ENCODE measurements around the gene COL4A5.

The COL4A5 gene

GRCh38 chrX:108671526-108671925 lies 231.9 kb downstream of the COL4A5 start:
- Histone ChIP-seq H3K27me3 (no peaks in the 10 kb centered on the region), H3K27ac (no peak overlapping the region), H3K36me3 (no peaks in the 10 kb centered on the region), H3K9me3 (no peaks in the 10 kb centered on the region), H3K4me3 (ENCODE audit: low read depth in 1 of 2, low read length in 1 of 2) (no peak overlapping the region), H3K4me1 (ENCODE audit: control insufficient read depth in 1 of 2, insufficient read depth in 1 of 2, low read depth in 1 of 2, low read length in 1 of 2) (no peaks in the 10 kb centered on the region)
- TF ChIP-seq CTCF (IDR thresholded peaks at IDR 0.05), result no peak

GRCh38 chrX:108696690-108697089 lies 257.1 kb downstream of the COL4A5 start:
- Histone ChIP-seq H3K36me3 (no peaks in the 10 kb centered on the region), H3K27ac (no peak overlapping the region), H3K9me3 (no peaks in the 10 kb centered on the region), H3K4me3 (ENCODE audit: low read depth in 1 of 2, low read length in 1 of 2) (no peak overlapping the region), H3K4me1 (ENCODE audit: control insufficient read depth in 1 of 2, insufficient read depth in 1 of 2, low read depth in 1 of 2, low read length in 1 of 2) (no peaks in the 10 kb centered on the region), H3K27me3 (no peaks in the 10 kb centered on the region)
- no peak for TF ChIP-seq CTCF (IDR thresholded peaks at IDR 0.05)

GRCh38 chrX:108699368-108699767 lies 259.7 kb downstream of the COL4A5 start:
- no peak for TF ChIP-seq CTCF (IDR thresholded peaks at IDR 0.05)
- Histone ChIP-seq H3K36me3 (no peaks in the 10 kb centered on the region), H3K4me3 (ENCODE audit: low read depth in 1 of 2, low read length in 1 of 2) (no peak overlapping the region), H3K27ac (no peak overlapping the region), H3K9me3 (no peaks in the 10 kb centered on the region), H3K27me3 (no peaks in the 10 kb centered on the region), H3K4me1 (ENCODE audit: control insufficient read depth in 1 of 2, insufficient read depth in 1 of 2, low read depth in 1 of 2, low read length in 1 of 2) (no peaks in the 10 kb centered on the region)

GRCh38 chrX:108701633-108702032 lies 262.0 kb downstream of the COL4A5 start:
- no peak for TF ChIP-seq CTCF (IDR thresholded peaks at IDR 0.05)
- Histone ChIP-seq H3K36me3 (no peaks in the 10 kb centered on the region), H3K4me1 (ENCODE audit: control insufficient read depth in 1 of 2, insufficient read depth in 1 of 2, low read depth in 1 of 2, low read length in 1 of 2) (no peaks in the 10 kb centered on the region), H3K9me3 (no peaks in the 10 kb centered on the region), H3K27ac (no peak overlapping the region), H3K4me3 (ENCODE audit: low read depth in 1 of 2, low read length in 1 of 2) (no peak overlapping the region), H3K27me3 (no peaks in the 10 kb centered on the region)

- Histone ChIP-seq H3K36me3 (no peaks in the 10 kb centered on the region), H3K27ac (no peak overlapping the region), H3K4me1 (ENCODE audit: control insufficient read depth in 1 of 2, insufficient read depth in 1 of 2, low read depth in 1 of 2, low read length in 1 of 2) (no peaks in the 10 kb centered on the region), H3K4me3 (ENCODE audit: low read depth in 1 of 2, low read length in 1 of 2) (no peak overlapping the region), H3K9me3 (no peaks in the 10 kb centered on the region), H3K27me3 (no peaks in the 10 kb centered on the region)
- no peak for TF ChIP-seq CTCF (IDR thresholded peaks at IDR 0.05)
These were observed 262.9 kb downstream of the COL4A5 start for GRCh38 chrX:108702530-108702929.

GRCh38 chrX:108704839-108705238 lies 265.2 kb downstream of the COL4A5 start:
- H3K4me1 ChIP-seq (ENCODE audit: control insufficient read depth in 1 of 2, insufficient read depth in 1 of 2, low read depth in 1 of 2, low read length in 1 of 2), result no peaks in the 10 kb centered on the region
- no peaks in the 10 kb centered on the region for H3K36me3 ChIP-seq
- H3K4me3 ChIP-seq (ENCODE audit: low read depth in 1 of 2, low read length in 1 of 2), result no peak overlapping the region
- TF ChIP-seq CTCF (IDR thresholded peaks at IDR 0.05), result no peak
- no peaks in the 10 kb centered on the region for H3K27me3 ChIP-seq
- no peaks in the 10 kb centered on the region for H3K9me3 ChIP-seq
- no peak overlapping the region for H3K27ac ChIP-seq
